IMR-90 (cell line): ENCODE results near the gene ZDHHC14. TPM values are rescaled to one million over a fixed set of nuclear protein-coding genes. Genes with fewer than 3 reads are reported as not detected.

Source experiments
- ATAC-seq: fragments of 200-7000 bp; cut with Tn5 transposase; 2 replicates; pipeline ENCODE4 v1.9.1; 2020; ENCODE audit warnings: low read depth, mild to moderate bottlenecking, moderate library complexity
- BruUV-seq: library from RNA; stranded (reverse); fragments of 400-500 nt; replicated peaks from 2 replicates; lab custom pipeline; 2021; lab: Mats Ljungman, UMichigan
- CTCF ChIA-PET: fragments of 300-600 bp; formaldehyde crosslinking; extraction: SDS; loops from one replicate; lab custom pipeline; 2021; ENCODE audit warnings: antibody characterized with exemption; lab: Yijun Ruan, JAX
- POLR2A ChIA-PET: fragments of 300-600 bp; sonication (Branson Sonifier 250); formaldehyde crosslinking; loops from one replicate; lab custom pipeline; 2022; ENCODE audit warnings: antibody characterized with exemption; ENCODE audit not compliant: unreplicated experiment; lab: Charles Lee
- DNase-seq: peaks from one replicate; pipeline ENCODE4 v3.0.0; 2013
- H2AFZ ChIP-seq: replicated peaks from 2 replicates; pipeline ENCODE3; 2013; ENCODE audit warnings: low read length, mild to moderate bottlenecking; ENCODE audit not compliant: poor library complexity
- H2AK5ac ChIP-seq: 2 replicates; pipeline ENCODE4 v1.6.1; 2013; ENCODE audit warnings: low read depth, low read length, inconsistent platforms
- H2AK9ac ChIP-seq: replicated peaks from 2 replicates; pipeline ENCODE3; 2013; ENCODE audit warnings: mild to moderate bottlenecking, low read depth, low read length, moderate library complexity; ENCODE audit not compliant: poor library complexity
- H2BK120ac ChIP-seq: 2 replicates; pipeline ENCODE4 v1.6.1; 2013; ENCODE audit warnings: low read depth, low read length, inconsistent platforms
- H2BK15ac ChIP-seq: 3 replicates; pipeline ENCODE4 v1.6.1; 2013; ENCODE audit warnings: low read depth, low read length, inconsistent platforms
- H2BK20ac ChIP-seq: 2 replicates; pipeline ENCODE4 v1.6.1; 2013; ENCODE audit warnings: low read depth, mild to moderate bottlenecking, inconsistent platforms, low read length, moderate library complexity
- H2BK5ac ChIP-seq: 2 replicates; pipeline ENCODE4 v1.6.1; 2013; ENCODE audit warnings: mild to moderate bottlenecking, low read depth, low read length, inconsistent platforms; ENCODE audit not compliant: poor library complexity, severe bottlenecking
- H3K14ac ChIP-seq: replicated peaks from 2 replicates; pipeline ENCODE4 v1.6.1; 2013; ENCODE audit warnings: low read depth, low read length, inconsistent platforms
- H3K18ac ChIP-seq: 2 replicates; pipeline ENCODE4 v1.6.1; 2013; ENCODE audit warnings: low read depth, low read length, control low read depth
- H3K23ac ChIP-seq: 2 replicates; pipeline ENCODE4 v1.6.1; 2013; ENCODE audit warnings: low read depth, low read length, inconsistent platforms
- H3K27ac ChIP-seq: 2 replicates; pipeline ENCODE4 v1.5.1; 2013; ENCODE audit warnings: mild to moderate bottlenecking, control low read depth, low read length; ENCODE audit not compliant: insufficient read depth
- H3K27me3 ChIP-seq: 2 replicates; pipeline ENCODE4 v1.6.1; 2013; ENCODE audit warnings: low read length; ENCODE audit not compliant: control insufficient read depth, insufficient read depth
- H3K36me3 ChIP-seq: 2 replicates; pipeline ENCODE4 v1.6.1; 2013; ENCODE audit warnings: low read length, mixed read lengths; ENCODE audit not compliant: control insufficient read depth, insufficient read depth
- H3K4ac ChIP-seq: 2 replicates; pipeline ENCODE4 v1.6.1; 2013; ENCODE audit warnings: low read depth, low read length, inconsistent platforms
- H3K4me1 ChIP-seq: 2 replicates; pipeline ENCODE4 v1.6.1; 2013; ENCODE audit warnings: low read length, mixed read lengths; ENCODE audit not compliant: control insufficient read depth, insufficient read depth
- H3K4me2 ChIP-seq: 2 replicates; pipeline ENCODE4 v1.6.1; 2013; ENCODE audit warnings: low read depth, mild to moderate bottlenecking, control low read depth, low read length, moderate library complexity
- H3K4me3 ChIP-seq: 2 replicates; pipeline ENCODE4 v1.5.1; 2013; ENCODE audit warnings: low read depth, mild to moderate bottlenecking, control low read depth, low read length, moderate library complexity; ENCODE audit not compliant: insufficient read depth
- H3K56ac ChIP-seq: 2 replicates; pipeline ENCODE4 v1.6.1; 2013; ENCODE audit warnings: low read length, inconsistent platforms; ENCODE audit not compliant: insufficient read depth; ENCODE audit errors: extremely low read depth
- H3K79me1 ChIP-seq, 2 experiments: 2 replicates each; pipeline ENCODE4 v1.6.1; 2013; ENCODE audit warnings: low read length in 2 of 2, inconsistent platforms in 1 of 2, low read depth in 1 of 2
- H3K9ac ChIP-seq: 2 replicates; pipeline ENCODE4 v1.6.1; 2013; ENCODE audit warnings: low read depth, low read length, control low read depth
- H3K9me1 ChIP-seq: 2 replicates; pipeline ENCODE4 v1.6.1; 2013; ENCODE audit warnings: low read length, inconsistent platforms; ENCODE audit not compliant: insufficient read depth
- H3K9me3 ChIP-seq: 2 replicates; pipeline ENCODE4 v1.6.1; 2013; ENCODE audit warnings: low read length; ENCODE audit not compliant: control insufficient read depth, insufficient read depth
- H4K20me1 ChIP-seq: 2 replicates; pipeline ENCODE4 v1.6.1; 2013; ENCODE audit warnings: low read length, inconsistent platforms; ENCODE audit not compliant: insufficient read depth
- H4K5ac ChIP-seq: 2 replicates; pipeline ENCODE4 v1.6.1; 2013; ENCODE audit warnings: mild to moderate bottlenecking, low read depth, low read length, control low read depth
- H4K8ac ChIP-seq, 2 experiments: 2 replicates each; pipeline ENCODE4 v1.6.1; 2013; ENCODE audit warnings: low read depth in 2 of 2, low read length in 2 of 2, control low read depth in 1 of 2, inconsistent platforms in 1 of 2
- H4K91ac ChIP-seq: 2 replicates; pipeline ENCODE4 v1.6.1; 2013; ENCODE audit warnings: low read depth, low read length, inconsistent platforms; ENCODE audit not compliant: insufficient read depth
- BHLHE40 ChIP-seq: fragments of 150-350 bp; IDR thresholded peaks from 2 replicates; pipeline ENCODE4 v1.6.1; 2016; ENCODE audit warnings: mild to moderate bottlenecking, low read depth, low read length
- CEBPB ChIP-seq: IDR thresholded peaks from 2 replicates; pipeline ENCODE4 v1.6.1; 2012; ENCODE audit warnings: low read depth, low read length, improper control_type of control experiment
- CHD1 ChIP-seq: IDR thresholded peaks from 2 replicates; pipeline ENCODE4 v1.6.1; 2012; ENCODE audit warnings: low read depth, low read length, improper control_type of control experiment
- CTCF ChIP-seq: conservative IDR thresholded peaks from 2 replicates; pipeline ENCODE4 v1.5.1; 2012; ENCODE audit warnings: mild to moderate bottlenecking, low read depth, low read length, improper control_type of control experiment
- ELK1 ChIP-seq: fragments of 150-350 bp; IDR thresholded peaks from 2 replicates; pipeline ENCODE4 v1.6.1; 2016; ENCODE audit warnings: low read depth, mild to moderate bottlenecking, low read length, moderate library complexity, borderline replicate concordance
- FOS ChIP-seq: fragments of 150-350 bp; IDR thresholded peaks from 2 replicates; pipeline ENCODE4 v1.6.1; 2016; ENCODE audit warnings: low read depth, low read length
- MAFK ChIP-seq: IDR thresholded peaks from 2 replicates; pipeline ENCODE4 v1.6.1; 2012; ENCODE audit warnings: low read depth, low read length, improper control_type of control experiment
- MAZ ChIP-seq: IDR thresholded peaks from 2 replicates; pipeline ENCODE4 v1.6.1; 2012; ENCODE audit warnings: low read depth, mild to moderate bottlenecking, low read length, improper control_type of control experiment, moderate library complexity, borderline replicate concordance
- MXI1 ChIP-seq: IDR thresholded peaks from 2 replicates; pipeline ENCODE4 v1.6.1; 2012; ENCODE audit warnings: low read depth, mild to moderate bottlenecking, low read length, moderate library complexity, borderline replicate concordance
- NFE2L2 ChIP-seq: fragments of 150-350 bp; IDR thresholded peaks from 2 replicates; pipeline ENCODE4 v1.6.1; 2016; ENCODE audit warnings: low read depth, mild to moderate bottlenecking, low read length
- POLR2A ChIP-seq: IDR thresholded peaks from 2 replicates; pipeline ENCODE4 v1.6.1; 2012; ENCODE audit warnings: mild to moderate bottlenecking, low read depth, low read length
- RAD21 ChIP-seq: IDR thresholded peaks from 2 replicates; pipeline ENCODE4 v1.6.1; 2012; ENCODE audit warnings: low read length, improper control_type of control experiment
- RCOR1 ChIP-seq: IDR thresholded peaks from 2 replicates; pipeline ENCODE4 v1.6.1; 2012; ENCODE audit warnings: mild to moderate bottlenecking, low read length, improper control_type of control experiment; ENCODE audit not compliant: insufficient replicate concordance
- RFX5 ChIP-seq: IDR thresholded peaks from 2 replicates; pipeline ENCODE4 v1.8.0; 2012; ENCODE audit warnings: low read depth, mild to moderate bottlenecking, low read length, moderate library complexity
- SMC3 ChIP-seq: fragments of 150-350 bp; IDR thresholded peaks from 2 replicates; pipeline ENCODE4 v1.6.1; 2016; ENCODE audit warnings: low read depth, mild to moderate bottlenecking, antibody characterized with exemption, low read length, moderate library complexity
- USF2 ChIP-seq: fragments of 150-350 bp; IDR thresholded peaks from 2 replicates; pipeline ENCODE4 v1.6.1; 2017; ENCODE audit warnings: mild to moderate bottlenecking, antibody characterized with exemption, low read length, low read depth
- WGBS, 2 experiments: methylation state at CpG; one replicate each; pipeline versions ENCODE4 v1.1.5 to v1.1.7; 2013; ENCODE audit warnings: missing lambda C conversion rate in 2 of 2; ENCODE audit not compliant: insufficient read length in 1 of 2; ENCODE audit errors: extremely low coverage in 2 of 2; 5-methylcytosine and 5-hydroxymethylcytosine counted together
- dilution Hi-C: fragments of 300-500 bp; cut with HindIII; formaldehyde crosslinking; loops from one replicate; pipeline ENCODE4 v1.14.3; 2018; ENCODE audit warnings: low sequenced_read_pairs; ENCODE audit not compliant: unreplicated experiment
- in situ Hi-C: fragments of 300-500 bp; cut with MboI; formaldehyde crosslinking; loops from 3 replicates; pipeline ENCODE4 v1.14.3; 2019; ENCODE audit warnings: low sequenced_read_pairs, inconsistent platforms, mixed read lengths
- intact Hi-C: fragments of 100-400 bp; cut with micrococcal nuclease; formaldehyde crosslinking; loops from 2 replicates; pipeline ENCODE4 v1.10.0; 2022
- polyA plus RNA-seq, 3 experiments: library from polyadenylated mRNA; depleted of rRNA; stranded (reverse); fragments of >200 nt; gene quantifications; 2 replicates each; pipeline ENCODE4 v1.2.3, GENCODE V29; 2012; ENCODE audit warnings: low replicate concordance in 1 of 3
- total RNA-seq: library from RNA; depleted of rRNA; stranded (reverse); fragments of >200 nt; gene quantifications from 2 replicates; pipeline ENCODE4 v1.2.3, GENCODE V29; 2012

Gene ZDHHC14
- total and polyA plus RNA-seq, 2 of the 4 experiments (the other 2 are of a cell fraction), result 0.90 to 2.0 TPM

- 67% methylated on average over 2 of the region's 7 CpGs; no CpG with 5 or more reads in 1 of the 2 experiments for WGBS, 2 experiments
- H3K27ac ChIP-seq, result no peak overlapping the region
- no peak for TF ChIP-seq CTCF
- TF ChIP-seq RAD21, result no peak
- TF ChIP-seq CHD1, result no peak
- TF ChIP-seq SMC3, result no peak
- no peak for TF ChIP-seq NFE2L2
- TF ChIP-seq RCOR1, result no peak
- no peak for TF ChIP-seq MAZ
- TF ChIP-seq BHLHE40, result no peak
- no peak for TF ChIP-seq CEBPB
- TF ChIP-seq RFX5, result no peak
- TF ChIP-seq MAFK, result no peak
- TF ChIP-seq POLR2A, result no peak
- TF ChIP-seq FOS, result no peak
- TF ChIP-seq MXI1, result no peak
- no peak for TF ChIP-seq ELK1
- no peak for TF ChIP-seq USF2
- H3K23ac ChIP-seq, result no peak overlapping the region
- DNase-seq (no peak), ATAC-seq (no peak)
- CTCF ChIA-PET, result no interaction called here
- no peak overlapping the region for H4K5ac ChIP-seq
- no TSS peak for BruUV-seq
- no peak overlapping the region for H2BK15ac ChIP-seq
- H3K4ac ChIP-seq, result no peak overlapping the region
- POLR2A ChIA-PET, result no interaction called here
- intact Hi-C loops (no loop called here), in situ Hi-C loops (no loop called here), dilution Hi-C loops (no loop called here)
- H2AK9ac ChIP-seq, result no peak overlapping the region
- no peak overlapping the region for H3K9ac ChIP-seq
- H3K79me1 ChIP-seq, result no peaks in the 10 kb centered on the region
- H2AFZ ChIP-seq, result no peak overlapping the region
- H3K56ac ChIP-seq, result no peak overlapping the region
- no peak overlapping the region for H2BK20ac ChIP-seq
- no peak overlapping the region for H3K18ac ChIP-seq
- H2BK120ac ChIP-seq, result no peak overlapping the region
- H3K14ac ChIP-seq, result no peak overlapping the region
- no peaks in the 10 kb centered on the region for H3K36me3 ChIP-seq
- H3K27me3 ChIP-seq, result peaks cover 2% of the 10 kb centered on the region; the same call in 1 of the 2 replicates
- no peak overlapping the region for H4K8ac ChIP-seq
- no peak overlapping the region for H3K4me2 ChIP-seq
- no peak overlapping the region for H2BK5ac ChIP-seq
- no peaks in the 10 kb centered on the region for H4K20me1 ChIP-seq
- H3K4me1 ChIP-seq, result peaks cover 10% of the 10 kb centered on the region
- H2AK5ac ChIP-seq, result no peak overlapping the region
- H3K9me3 ChIP-seq, result no peaks in the 10 kb centered on the region
- no peak overlapping the region for H4K91ac ChIP-seq
- H3K4me3 ChIP-seq, result no peak overlapping the region
- H3K9me1 ChIP-seq, result 0 out of 2 replicates have a peak, but pooled peaks cover 4% of the 10 kb centered on the region
Observed at GRCh38 chr6:157709555-157709954, 328.6 kb downstream of the ZDHHC14 start.
